BJ (cell line): ENCODE measurements around the gene PROX1. TPM values are rescaled to one million over a fixed set of nuclear protein-coding genes. Genes with fewer than 3 reads are reported as not detected.

Source experiments
- CTCF ChIA-PET: fragments of 350-600 bp; formaldehyde crosslinking; extraction: SDS; loops from one replicate; lab custom pipeline; 2021; ENCODE audit warnings: antibody characterized with exemption, inconsistent platforms; lab: Yijun Ruan, JAX
- POLR2A ChIA-PET: fragments of 300-600 bp; sonication (Branson Sonifier 250); formaldehyde crosslinking; extraction: SDS; loops from one replicate; lab custom pipeline; 2021; ENCODE audit warnings: antibody characterized with exemption; lab: Charles Lee
- DNase-seq: peaks from one replicate; pipeline ENCODE4 v3.0.0-alpha.2; 2011; ENCODE audit warnings: low read depth
- H3K27me3 ChIP-seq: 2 replicates; pipeline ENCODE4 v1.6.0; 2011; ENCODE audit warnings: low read length; ENCODE audit not compliant: control insufficient read depth, insufficient read depth
- H3K36me3 ChIP-seq: 2 replicates; pipeline ENCODE4 v1.5.1; 2011; ENCODE audit warnings: low read length; ENCODE audit not compliant: control insufficient read depth, insufficient read depth
- H3K4me3 ChIP-seq: 2 replicates; pipeline ENCODE4 v1.5.1; 2011; ENCODE audit warnings: low read depth, mild to moderate bottlenecking, control low read depth, low read length
- CTCF ChIP-seq: IDR thresholded peaks from 2 replicates; pipeline ENCODE4 v1.5.1; 2011; ENCODE audit warnings: low read depth, mild to moderate bottlenecking, control low read depth, inconsistent platforms, low read length, moderate library complexity; ENCODE audit not compliant: insufficient read depth
- polyA plus RNA-seq: library from polyadenylated mRNA; depleted of rRNA; stranded (reverse); fragments of >200 nt; gene quantifications from 2 replicates; pipeline ENCODE4 v1.2.3, GENCODE V29; 2011

The PROX1 gene
- polyA plus RNA-seq, 1 experiment, result 0.11 TPM

GRCh38 chr1:214008791-214009422, 21.1 kb downstream of the PROX1 start:
- POLR2A ChIA-PET, result no interaction called here
- Histone ChIP-seq H3K4me3 (no peak overlapping the region), H3K36me3 (no peaks in the 10 kb centered on the region), H3K27me3 (no peaks in the 10 kb centered on the region)
- no peak for TF ChIP-seq CTCF
- CTCF ChIA-PET, result no interaction called here
- no peak for DNase-seq

GRCh38 chr1:214009423-214010196, 21.8 kb downstream of the PROX1 start:
- Histone ChIP-seq H3K27me3 (no peaks in the 10 kb centered on the region), H3K36me3 (no peaks in the 10 kb centered on the region), H3K4me3 (no peak overlapping the region)
- no peak for DNase-seq
- ChIA-PET POLR2A (no interaction called here), CTCF (no interaction called here)
- TF ChIP-seq CTCF, result no peak

DNA sequence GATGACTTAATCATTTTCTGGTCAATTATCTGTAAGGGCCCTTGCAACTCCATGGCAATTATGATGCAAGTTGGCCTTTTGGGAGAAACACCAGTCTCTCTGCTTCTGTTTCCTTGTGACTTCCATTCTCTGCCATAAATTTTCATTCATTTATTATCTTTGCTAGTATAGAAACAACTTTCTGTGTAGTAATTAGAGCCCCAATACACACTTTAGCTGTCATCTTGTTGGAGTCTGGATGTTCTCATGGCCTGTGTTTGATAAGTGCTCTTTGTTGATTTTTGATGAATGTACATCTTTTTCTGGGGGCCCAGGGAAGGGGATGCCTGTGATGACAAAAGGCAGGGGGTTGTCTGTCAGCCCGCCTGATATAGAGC, 22.4 kb downstream of the PROX1 start:
- TF ChIP-seq CTCF, result no peak
- CTCF ChIA-PET, result interaction anchor here (0.6 kb wide), 1 partner anchor 1553 kb away, joined by 6 read pairs; no protein-coding TSS in a partner anchor
- POLR2A ChIA-PET, result no interaction called here

DNA sequence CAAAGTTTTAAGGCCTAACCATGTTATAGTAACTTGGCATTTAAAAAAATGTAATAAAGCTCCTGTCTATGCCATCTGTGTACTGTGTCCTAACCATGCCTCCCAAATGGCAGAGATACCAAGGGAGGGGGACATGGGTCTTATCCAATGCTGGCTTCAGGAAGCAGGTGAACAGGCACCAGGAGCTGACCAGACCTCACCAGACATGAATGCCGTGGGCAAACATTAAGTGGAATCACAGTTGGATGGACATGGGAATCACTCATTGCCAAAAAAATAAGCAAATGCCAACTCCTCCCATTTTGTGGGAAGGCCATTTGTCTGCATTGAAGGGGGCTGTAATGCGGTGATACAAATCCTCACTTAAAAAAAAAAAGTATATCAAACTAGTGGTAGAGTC, 22.9 kb downstream of the PROX1 start:
- ChIA-PET CTCF (interaction anchor here (0.6 kb wide), 1 partner anchor 1553 kb away, joined by 6 read pairs; no protein-coding TSS in a partner anchor), POLR2A (no interaction called here)
- no peaks in the 10 kb centered on the region for H3K27me3 ChIP-seq
- no peaks in the 10 kb centered on the region for H3K36me3 ChIP-seq
- H3K4me3 ChIP-seq, result no peak overlapping the region
- no peak for TF ChIP-seq CTCF
- DNase-seq, result no peak

More for the DNA sequence above, 22.4 kb downstream of the PROX1 start:
- Histone ChIP-seq H3K36me3 (no peaks in the 10 kb centered on the region), H3K4me3 (no peak overlapping the region), H3K27me3 (no peaks in the 10 kb centered on the region)
- no peak for DNase-seq

DNA sequence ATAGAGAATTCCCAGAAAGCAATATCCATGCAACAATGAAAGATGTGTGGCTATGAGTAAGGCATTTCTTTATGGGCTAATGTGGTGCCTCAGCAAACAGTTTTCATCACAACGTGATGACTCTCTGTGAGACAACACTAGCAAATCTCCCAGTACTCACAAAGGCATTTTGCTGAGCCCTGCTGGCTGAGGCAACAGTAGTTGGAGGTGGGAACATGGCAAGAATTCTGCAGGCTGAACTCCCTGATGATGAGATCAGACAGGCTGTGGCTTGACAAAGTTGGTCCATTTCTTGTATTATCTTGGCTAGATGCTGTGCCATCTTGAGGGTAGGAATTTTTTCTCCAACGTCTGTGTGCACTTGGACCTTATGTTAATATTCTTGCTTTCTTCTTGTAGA, 24.6 kb downstream of the PROX1 start:
- ChIA-PET POLR2A (no interaction called here), CTCF (no interaction called here)
- DNase-seq, result no peak
- no peaks in the 10 kb centered on the region for H3K27me3 ChIP-seq
- no peak for TF ChIP-seq CTCF
- no peaks in the 10 kb centered on the region for H3K36me3 ChIP-seq
- no peak overlapping the region for H3K4me3 ChIP-seq
